Prostate gland (tissue), 2 donors: ENCODE results near the gene LAMA3.

Experiments
- POLR2A ChIP-seq: fragments of 450-650 bp; IDR thresholded peaks from one replicate; pipeline ENCODE4 v1.6.1; 2016; ENCODE audit warnings: antibody characterized with exemption, mild to moderate bottlenecking
- TF ChIP-seq, protein P1 (sequence below), 4 experiments: fragments of 200-600 bp in 2 of 4; fragments of 450-650 bp in 2 of 4; sonication (generic) in 2 of 4; IDR thresholded peaks; 1 replicate in 3 of 4; 2 replicates in 1 of 4; pipeline ENCODE4 v1.5.1; 2016 to 2019; ENCODE audit warnings: antibody characterized with exemption in 4 of 4, mild to moderate bottlenecking in 2 of 4, moderate library complexity in 2 of 4

DNA sequence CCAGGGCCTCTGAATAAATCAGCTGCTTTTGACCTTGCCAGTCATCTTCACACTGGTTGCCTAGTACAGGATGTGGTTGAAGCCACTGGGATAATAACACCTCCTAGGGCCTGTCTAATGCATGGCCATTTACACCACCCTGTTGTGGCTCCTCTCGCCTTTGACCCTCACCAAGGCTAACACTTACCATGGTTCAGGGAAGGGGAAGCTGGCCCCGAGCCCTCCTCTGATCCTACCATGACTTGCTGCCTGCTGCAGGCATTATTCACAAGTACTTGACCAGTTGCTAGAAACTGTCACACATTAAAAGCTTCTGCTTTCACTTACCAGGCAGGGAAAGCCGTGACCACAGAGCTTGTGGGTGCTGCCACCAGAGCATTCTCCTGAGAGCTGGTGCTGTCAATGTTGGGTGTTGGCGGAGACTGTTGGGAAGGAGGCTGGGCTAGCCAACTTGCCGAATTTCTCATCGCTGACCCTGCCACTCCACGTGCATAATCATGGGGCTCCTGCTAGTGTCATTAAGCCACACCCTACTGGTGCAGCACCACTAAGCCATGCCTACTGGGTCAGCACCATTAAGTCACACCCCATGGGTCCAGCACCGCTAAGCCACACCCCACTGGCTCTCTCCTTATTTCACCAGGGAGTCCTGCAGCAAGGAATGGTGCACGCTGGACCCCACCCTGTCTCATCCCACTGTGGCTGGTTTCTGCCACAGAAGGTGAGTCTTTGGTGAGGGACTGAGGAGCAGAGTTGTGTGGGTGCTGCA lies 278.3 kb downstream of the LAMA3 start:
- TF ChIP-seq, protein P1, sequence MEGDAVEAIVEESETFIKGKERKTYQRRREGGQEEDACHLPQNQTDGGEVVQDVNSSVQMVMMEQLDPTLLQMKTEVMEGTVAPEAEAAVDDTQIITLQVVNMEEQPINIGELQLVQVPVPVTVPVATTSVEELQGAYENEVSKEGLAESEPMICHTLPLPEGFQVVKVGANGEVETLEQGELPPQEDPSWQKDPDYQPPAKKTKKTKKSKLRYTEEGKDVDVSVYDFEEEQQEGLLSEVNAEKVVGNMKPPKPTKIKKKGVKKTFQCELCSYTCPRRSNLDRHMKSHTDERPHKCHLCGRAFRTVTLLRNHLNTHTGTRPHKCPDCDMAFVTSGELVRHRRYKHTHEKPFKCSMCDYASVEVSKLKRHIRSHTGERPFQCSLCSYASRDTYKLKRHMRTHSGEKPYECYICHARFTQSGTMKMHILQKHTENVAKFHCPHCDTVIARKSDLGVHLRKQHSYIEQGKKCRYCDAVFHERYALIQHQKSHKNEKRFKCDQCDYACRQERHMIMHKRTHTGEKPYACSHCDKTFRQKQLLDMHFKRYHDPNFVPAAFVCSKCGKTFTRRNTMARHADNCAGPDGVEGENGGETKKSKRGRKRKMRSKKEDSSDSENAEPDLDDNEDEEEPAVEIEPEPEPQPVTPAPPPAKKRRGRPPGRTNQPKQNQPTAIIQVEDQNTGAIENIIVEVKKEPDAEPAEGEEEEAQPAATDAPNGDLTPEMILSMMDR (IDR thresholded peaks at IDR 0.05), result no peak
- no peak for TF ChIP-seq POLR2A
